Measurements from ENCODE around the gene RELCH.

The RELCH gene

DNA sequence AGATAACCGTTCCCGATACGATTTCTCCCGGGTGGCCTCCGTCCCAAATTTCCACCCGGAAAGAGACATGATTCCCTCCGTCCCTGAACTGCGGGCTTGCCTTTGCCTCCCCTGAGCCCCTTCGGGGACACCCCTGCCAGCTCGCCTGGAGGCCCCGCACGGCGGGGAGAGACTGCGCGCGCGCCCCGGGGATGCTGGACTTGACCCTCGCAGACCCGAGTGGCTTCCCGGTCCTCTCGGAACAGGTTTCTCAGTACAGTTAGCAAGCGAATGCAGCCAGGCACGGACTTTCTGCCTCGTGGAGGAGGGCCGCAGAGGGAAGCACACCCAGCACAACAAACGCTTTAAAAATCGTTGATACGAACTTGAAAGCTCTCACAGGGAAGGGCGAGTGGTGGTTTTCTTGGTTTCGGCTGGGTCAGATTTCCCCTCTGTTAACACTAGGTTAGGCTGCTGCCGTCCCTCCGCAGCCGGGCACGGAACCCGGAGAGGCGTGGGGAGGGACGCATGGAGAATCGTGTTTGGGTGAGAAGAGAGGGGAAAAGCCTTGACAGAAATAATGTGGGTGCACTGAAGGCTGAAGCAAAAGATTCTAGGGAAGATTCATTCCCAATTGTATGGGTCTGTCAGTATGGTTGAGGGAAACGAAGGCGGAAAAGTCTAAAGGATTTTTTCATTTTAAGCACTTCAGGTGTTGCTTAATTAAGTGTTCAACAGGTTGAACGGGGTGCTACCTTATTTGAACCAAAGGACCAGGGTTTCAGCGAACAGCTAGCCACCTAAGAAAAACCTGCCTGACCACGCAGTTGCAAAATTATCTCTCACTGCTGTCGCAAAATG, 139.0 kb downstream of the RELCH start:
- DNase-seq: peak; percentile 39

DNA sequence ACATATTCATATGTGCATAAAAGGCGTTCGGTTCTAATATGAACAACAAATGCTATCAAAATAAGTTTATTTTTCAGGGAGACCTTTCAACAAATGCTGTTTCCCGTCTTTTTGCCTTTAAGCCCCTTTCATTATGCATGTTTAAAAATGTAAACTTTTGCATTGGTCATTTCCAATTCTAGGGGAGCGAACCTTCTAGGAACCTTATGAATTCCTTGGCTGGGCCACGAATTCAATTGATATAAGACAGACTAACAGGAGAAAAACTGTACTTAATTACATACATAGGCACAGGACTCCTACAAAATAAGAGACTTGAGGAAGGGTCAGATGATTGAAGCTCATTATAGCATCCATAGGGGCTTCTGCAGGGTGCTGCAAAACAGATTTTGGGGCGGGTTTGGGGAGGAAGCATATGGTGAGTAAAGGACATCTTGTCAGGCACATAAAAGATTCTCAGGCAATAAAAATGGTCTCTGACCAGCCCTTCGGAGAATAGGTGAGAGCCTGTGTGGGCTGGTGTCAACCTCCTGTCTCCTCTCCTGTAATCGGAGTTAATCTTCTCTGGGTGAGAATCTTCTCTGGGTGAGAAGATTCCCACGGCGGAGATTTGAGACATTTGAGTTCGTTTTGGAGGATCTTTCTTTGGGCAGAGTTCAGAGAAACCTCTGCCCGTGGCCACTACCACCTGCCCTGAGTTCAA, 139.7 kb downstream of the RELCH start:
- no peak for DNase-seq

DNA sequence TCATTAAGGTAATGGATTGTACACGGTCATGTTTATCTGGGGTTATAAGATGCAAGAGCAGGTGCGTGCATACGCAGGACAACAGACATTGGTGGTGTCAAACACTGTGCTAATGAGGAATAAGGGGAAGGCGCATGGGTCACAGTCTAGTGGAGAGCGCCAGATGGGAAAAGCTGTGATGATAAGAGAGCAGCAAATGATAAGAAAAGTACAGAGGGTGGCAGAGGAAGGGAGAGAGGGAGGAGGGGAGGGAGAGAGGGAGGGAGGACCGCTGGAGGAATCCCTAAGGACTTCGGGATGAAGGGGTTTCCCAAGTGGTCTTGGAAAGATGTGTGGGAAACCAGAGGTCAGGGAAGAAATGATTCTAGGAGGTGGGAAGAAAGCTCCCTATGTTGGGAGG, 140.9 kb downstream of the RELCH start:
- no peak for DNase-seq

DNA sequence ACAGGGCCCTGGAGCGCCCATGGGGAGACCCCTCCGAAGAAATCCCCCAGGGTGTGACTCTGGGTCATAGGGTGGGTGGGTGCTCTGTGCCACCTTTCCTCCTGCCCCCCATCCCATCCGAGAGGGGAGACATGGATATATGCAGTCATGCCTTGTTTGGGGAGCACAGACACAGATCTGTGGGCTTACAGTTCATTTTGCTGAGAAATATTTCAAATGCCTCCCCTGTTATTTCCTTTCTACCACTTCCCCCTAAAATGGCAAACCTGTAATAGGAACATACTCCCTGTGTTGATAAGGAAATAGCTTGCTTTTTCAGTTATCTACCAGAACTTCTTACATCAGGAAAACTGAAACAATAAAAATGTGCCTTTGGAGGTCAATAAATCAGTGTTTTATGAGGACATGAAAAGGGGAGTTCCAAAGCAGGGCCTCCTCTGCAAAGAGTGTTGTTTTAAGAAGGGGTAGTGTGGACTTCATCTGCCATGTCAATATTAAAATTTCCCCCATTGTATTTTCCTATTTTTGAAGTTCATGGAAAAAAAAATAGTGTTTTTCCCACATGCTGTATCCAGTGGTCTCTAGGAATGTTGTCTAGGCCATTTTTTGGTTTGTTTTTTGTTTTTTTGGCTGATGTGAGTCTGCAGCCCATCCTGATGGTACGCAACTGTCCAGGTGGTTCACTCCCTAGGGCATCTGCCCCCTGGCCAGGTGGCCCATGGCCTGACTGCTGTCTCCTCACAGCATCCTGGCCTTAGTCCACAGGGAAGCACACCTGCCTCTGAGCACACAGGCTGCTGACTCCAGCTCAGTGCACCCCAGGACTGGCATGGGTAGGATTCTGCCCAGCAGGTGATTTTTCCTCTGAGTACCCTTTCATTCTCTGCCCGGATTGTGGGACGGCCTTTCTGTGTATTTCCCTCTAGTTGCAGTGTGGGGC, 141.8 kb downstream of the RELCH start:
- DNase-seq: no peak

DNA sequence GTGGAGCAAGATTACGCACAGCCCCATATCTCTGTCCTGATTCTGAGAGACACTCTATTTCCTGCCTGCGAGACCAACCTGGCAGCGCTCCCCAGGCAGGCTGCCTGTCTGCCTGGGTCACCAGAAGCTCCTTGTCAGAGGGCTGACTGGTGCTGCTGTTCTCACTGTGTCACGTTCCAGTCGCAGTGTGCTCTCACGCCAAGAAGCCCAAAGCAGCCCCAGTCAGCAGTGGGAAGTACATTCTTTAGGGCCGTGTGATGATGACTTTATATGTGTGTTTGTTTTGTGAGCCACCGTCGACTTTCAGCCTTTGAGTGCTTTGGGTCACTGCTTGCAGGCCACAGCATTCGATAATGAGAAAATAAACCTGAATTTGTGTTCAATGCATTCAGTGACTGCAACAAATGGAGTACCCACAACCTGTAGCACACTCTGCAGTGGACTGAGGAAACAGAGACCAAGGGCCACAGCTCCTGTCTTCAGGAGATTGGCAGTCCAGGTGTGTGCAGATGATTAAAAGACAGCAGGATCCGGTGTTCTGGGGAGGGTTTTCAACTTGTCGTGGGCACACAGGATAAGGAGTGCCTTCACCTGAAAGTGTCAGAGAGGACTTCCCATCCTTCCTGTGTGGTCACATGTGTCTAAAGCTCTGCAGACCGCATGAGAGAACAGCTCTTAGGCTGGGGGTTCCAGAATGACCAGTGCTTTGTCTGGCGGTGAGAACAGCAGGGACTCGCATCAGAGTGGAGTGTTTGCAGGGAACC, 142.8 kb downstream of the RELCH start:
- DNase-seq: peak; percentile 55

DNA sequence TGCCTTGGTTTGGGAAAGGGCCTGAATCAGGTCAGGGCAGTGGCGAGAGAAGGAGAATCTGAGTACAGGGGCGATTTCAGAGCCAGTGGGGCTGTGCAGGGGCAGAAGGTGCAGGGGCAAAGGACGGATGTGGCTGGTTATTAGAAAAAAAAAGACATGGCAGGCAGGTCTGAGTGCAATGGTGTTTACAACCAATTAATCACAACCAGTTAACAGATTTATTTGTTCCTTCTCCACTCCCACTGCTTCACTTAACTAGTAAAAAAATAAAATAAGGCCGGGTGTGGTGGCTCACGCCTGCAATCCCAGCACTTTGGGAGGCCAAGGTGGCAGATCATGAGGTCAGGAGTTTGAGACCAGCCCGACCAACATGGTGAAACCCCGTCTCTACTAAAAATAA, 143.6 kb downstream of the RELCH start:
- DNase-seq: no peak

DNA sequence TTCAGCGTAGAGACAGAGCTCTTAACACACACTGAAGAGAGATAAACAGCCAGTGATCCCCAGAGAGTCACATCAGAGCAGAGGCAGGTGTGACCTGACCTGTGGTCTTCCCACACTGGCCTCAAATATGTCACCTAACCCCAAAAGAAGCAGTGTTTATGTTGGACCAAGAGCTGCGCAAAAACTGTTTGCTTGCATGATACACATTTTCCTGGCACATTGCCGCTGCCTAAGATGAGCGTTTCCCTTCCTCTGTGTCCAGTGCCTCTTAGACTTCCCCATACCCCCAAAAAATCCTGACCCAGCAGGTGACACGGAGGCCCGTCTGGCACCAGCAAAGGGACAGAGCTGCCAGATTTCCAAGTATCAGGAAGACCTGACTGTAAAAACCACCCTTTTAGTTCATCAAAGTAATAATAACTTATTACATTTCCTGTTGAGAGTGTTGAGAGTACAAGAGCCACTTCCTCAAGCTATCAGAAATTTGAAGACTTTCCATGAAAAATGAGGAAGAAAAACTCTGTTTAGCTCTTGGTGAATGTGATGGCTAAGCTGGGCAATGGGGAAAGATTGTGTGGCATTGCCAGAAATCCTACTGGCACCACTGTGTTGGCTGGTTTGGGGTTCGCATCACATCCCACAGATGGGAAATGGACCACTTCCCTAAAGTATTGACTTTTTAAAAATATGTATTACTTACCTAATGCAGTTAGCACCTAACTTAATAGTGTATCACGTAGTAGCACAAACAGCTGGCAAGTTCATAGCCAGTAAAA, 144.7 kb downstream of the RELCH start:
- no peak for DNase-seq

DNA sequence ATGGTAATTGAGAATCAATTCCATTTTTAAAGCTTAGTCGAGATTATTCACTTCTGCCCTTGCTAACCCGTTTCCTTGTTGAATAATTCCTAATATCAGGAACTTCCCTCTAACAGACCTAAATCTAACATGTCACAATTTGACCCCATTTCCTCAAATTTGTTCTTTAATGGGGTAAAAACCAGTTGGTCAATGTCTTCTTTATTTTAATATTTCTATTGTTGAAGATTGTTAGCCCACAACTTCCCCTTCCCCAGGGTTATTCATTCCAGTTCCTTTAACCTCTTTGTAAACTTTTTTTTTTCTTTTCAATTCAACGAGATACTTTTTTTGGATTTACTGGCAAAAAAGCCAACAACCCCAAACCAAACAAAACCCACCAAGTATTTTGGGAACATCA, 145.4 kb downstream of the RELCH start:
- DNase-seq: no peak

DNA sequence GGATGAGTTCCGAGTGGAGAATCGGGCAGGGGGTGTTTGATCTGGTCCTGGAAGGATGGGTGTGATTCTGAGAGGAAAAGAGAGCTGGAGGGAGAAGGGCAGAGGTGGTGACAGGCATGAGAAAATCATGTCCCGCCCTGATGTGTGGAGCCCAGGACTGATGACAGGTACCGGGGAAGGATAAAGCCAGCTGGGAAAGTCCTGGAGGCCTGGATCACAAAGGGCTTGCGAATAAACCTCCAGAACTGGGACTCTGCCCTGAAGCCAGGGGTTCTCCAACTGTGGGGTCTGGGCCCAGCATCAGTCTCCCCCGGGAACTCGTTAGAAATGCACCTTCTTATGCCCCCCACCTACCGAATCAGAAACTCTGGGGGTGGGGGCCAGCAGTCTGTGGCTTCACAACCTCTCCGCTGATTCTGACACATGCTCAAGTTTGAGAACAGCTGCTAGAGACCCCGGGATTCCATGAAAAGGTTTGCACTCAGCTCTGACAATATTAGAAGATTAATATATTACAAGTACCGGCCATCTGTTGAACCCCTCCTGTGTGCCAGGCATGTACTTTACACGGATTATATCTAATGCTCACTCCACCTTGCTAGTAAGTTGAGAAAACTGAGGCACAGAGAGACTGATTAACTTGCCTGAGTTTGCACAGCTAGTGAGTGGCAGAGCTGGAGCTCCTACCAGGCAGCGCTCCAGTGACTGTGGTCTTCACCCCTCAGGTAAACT, 146.1 kb downstream of the RELCH start:
- no peak for DNase-seq

DNA sequence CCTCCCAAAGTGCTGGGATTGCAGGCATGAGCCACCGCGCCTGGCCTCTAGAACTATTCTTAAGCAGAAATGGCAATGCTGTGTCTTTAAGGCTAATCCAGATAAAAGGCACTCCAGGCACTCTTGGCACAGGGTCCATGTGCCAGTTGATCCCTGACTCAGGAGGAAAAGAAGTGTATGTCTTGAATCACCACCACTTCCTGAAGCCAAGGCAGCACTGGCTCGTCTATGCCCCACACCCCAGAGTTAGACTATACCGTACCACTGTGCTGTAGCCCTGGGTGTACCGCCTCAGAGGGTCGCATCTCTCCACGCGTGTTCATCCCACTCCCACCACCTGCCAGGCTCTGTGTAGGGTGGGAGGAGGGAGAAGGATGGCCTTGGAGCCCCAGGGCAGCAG, 147.1 kb downstream of the RELCH start:
- DNase-seq: no peak

DNA sequence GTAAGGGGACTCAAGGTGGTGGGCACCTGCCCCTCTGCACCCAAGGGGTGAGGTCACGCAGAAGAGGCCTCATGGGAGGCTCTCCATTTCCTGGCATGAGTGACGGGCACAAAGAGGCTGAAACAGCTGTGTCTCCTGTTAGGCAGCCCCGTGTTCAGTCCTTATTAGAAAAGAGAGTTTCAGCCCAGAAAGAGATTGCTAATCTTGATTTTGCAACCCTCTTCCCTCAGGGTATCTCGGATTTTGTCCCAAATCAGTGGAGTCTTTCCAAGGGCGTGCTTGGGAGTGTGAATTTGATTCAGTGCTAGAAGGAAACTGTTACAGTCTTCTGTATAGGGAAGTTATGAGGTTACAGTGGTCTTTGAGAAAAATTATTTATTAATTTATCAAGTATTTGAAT, 148.4 kb downstream of the RELCH start:
- DNase-seq: no peak

DNA sequence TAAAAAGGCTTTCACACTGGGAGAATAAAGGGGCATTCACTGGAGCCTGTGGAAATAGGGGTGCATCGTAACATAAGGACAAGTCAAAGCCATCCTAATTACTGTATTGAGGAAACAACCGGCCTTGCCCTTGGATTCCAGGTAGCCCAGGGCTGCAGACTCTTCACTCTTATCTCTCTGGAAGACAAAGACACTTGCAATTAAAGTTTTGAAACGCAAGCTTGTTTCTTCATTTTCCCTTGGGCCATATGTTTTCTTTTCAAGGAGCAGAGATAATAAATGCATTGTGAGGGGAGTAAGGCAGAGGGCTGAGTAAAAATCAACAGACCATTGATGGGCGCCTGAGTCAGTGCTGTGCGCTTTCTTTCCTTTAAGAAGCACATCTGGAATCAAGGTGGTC, 149.6 kb downstream of the RELCH start:
- DNase-seq: no peak

DNA sequence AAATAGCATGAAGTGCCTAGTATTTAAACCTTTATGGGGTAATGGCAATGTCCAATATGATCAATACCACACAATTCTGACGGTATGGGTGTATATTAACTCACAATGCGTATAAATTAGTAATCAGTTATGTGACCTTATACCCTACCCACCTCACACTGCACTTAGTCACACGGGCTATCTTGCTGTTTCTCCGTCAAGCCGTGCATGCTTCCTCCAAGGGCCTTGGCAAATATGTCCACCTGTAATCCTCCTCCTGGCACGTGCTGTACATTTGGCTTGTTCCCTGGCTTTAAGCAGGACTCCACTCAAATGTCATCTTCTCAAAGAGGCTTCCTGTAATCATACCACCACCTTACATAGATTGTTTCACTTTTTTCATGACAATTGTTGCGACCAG, 150.3 kb downstream of the RELCH start:
- no peak for DNase-seq

DNA sequence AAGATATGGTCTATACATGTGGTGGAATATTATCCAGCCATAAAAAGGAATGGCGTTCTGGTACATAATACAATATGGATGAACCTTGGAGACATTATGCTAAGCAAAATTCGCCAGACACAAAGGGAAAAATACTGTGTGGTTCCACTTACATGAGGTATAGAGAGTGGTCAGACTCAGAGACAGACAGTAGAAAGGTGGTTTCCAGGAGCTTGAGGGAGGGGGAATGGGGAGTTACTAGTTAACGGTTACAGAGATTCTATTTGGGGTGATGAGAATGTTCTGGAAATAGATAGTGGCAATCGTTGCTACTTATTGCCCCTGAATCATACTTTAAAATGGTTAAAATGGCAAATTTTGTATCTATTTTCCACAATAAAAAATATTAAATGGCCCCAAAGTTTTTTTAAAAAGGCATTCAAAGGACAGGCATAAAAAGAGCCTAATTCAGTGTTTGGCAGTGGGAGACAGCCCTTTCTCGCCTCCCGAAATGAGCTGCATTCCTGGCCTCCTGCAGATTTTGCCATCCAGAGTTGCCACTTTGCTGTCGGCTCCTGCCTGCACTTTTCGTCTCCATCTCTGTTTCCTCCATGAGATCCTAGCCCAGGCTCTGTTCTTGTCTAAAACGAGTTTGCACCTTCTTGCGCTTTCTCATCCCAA, 151.5 kb downstream of the RELCH start:
- no peak for DNase-seq

DNA sequence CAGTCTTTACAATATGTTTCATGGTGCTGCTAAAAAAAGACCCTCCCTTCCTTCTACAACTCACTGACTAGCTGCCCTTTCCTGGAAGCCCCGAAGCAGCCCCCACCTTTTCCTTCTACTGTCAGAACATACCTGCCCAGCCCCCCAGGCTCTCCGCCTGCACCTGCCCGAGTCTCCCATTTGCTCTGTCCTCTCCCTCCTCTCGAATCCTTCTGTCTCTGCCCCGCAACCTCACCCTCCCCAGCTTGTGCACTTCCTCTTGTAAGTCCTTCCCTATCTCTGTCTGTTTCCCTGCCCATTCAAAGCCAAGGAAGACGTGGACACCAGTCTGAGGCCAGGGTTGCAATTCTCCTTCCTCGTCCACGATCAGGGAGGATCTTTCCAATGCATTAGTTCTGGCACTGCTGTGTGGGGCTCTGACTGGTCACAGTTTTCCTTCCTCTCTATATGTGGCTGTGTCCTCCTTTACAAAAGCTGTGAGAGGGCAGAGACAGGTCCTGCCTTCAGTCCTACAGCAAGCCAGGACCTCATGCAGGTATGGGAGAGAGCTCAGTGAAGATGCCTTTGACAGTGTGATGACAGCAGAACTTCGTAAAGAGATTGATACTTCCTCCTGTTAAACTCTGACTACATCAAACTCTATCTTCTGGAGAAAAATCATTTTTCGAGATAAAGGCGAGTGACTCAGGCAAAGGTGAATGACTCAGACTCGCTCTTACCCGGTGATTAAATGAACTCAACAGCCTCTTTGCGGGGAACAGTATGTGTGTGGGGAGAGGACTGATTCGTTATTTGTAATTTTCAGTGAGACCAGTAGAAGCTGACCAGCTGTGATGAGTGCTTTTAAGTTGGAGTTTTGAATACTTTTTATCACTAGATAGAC, 152.3 kb downstream of the RELCH start:
- peak; percentile 86 for DNase-seq

DNA sequence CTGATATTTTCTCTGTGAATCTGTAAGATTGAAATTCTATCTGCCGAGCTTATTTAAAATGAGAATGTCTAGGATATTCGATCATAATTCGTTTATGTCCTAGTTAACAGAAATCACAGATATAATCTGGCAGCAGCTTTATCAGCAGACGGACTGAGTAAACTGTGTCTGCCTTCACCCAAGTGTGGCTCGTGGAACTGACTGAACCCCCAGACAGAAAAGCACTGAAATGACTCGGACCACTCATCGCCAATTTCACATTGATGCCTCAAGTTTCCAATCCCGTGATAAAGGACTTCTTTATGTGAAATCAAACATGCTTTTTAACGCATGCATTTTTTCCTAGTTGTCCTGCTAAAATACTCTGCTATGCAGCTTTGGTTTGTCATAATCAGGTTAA, 153.9 kb downstream of the RELCH start:
- peak; percentile 58 for DNase-seq

DNA sequence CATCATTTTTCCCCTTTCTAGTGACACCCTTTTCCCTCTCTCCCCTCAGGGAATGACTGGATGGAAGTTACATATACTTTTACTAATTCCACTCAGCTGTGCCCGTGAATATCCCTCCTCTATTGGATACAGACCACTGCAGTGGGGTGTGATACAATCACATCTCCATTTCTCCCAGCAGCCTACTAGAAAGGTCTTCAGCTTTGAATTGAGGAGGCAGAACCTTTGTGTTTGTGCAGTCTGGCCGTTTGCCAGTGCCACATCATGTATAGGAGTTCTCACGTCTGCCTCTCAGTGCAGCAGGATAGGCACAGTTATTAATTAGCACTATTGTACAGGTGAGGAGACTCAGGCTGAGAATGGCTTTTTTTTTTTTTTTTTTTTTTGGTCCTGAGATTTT, 154.4 kb downstream of the RELCH start:
- DNase-seq: no peak

DNA sequence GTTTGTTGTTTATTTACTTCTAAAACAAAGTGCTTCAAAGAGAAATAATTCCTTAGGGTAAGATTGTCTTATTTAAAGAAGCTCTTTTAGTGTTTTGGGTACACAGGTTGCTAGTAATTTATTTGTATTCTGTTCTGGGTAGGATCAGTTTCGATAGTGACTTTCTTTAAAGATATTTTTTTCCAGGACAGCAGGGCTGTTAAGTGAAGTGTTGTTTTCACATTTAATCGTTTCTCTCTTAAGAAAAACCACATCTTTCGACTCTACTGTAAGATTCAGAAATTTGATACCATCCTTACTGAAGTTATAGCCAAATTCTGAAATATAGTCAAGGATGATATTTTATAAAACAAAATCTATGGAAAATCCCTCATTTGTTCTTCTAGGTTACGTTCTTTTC, 155.8 kb downstream of the RELCH start:
- DNase-seq: no peak

DNA sequence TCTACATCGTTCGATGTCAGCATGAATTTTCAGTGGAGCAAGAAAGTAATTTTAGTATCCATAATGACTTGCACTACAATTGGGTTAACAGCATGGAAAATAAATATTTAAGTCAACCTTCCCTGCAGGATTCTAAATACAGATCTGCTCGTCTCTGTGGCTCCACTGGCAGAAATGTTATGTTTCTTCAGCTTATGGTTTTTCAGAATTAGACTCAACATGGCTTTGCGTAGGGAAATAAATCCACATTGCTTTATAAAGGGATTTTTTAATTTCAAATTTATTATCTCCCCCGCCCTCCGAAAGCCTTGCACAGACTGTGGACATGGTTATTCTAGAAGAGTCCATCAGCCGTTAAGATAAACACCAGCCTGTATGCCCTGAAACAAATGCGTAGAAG, 156.3 kb downstream of the RELCH start:
- no peak for DNase-seq

DNA sequence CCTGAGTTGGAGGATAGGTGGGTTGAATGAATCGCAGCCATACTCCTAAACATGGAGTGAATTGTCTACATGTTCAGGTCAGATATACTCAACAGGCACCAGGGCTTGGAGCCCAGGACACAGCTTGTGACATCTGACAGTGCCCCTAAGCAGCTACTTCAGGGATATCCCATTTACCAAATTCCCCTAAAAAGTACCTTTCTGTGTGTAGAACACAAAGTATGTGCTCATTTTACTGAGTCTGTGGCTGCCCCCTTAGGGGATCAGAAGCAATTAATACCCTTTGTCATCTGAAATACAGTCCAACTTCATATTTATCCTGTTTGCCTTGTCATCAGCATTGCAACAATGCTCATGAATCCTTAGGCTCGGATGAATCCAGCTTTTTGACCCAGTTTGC, 158.9 kb downstream of the RELCH start:
- no peak for DNase-seq
